ENCODE results near the gene YAF2. TPM values are rescaled to one million over a fixed set of nuclear protein-coding genes. Genes with fewer than 3 reads are reported as not detected.
"Not testable (repeated sequence)": the region's sequence is repeated elsewhere in the genome, so short reads cannot be mapped to it uniquely, and the experiment has no call there.

The YAF2 gene
- total and polyA plus RNA-seq, 7 donors: 8.6 to 52.8 (median 29.6) TPM

DNA sequence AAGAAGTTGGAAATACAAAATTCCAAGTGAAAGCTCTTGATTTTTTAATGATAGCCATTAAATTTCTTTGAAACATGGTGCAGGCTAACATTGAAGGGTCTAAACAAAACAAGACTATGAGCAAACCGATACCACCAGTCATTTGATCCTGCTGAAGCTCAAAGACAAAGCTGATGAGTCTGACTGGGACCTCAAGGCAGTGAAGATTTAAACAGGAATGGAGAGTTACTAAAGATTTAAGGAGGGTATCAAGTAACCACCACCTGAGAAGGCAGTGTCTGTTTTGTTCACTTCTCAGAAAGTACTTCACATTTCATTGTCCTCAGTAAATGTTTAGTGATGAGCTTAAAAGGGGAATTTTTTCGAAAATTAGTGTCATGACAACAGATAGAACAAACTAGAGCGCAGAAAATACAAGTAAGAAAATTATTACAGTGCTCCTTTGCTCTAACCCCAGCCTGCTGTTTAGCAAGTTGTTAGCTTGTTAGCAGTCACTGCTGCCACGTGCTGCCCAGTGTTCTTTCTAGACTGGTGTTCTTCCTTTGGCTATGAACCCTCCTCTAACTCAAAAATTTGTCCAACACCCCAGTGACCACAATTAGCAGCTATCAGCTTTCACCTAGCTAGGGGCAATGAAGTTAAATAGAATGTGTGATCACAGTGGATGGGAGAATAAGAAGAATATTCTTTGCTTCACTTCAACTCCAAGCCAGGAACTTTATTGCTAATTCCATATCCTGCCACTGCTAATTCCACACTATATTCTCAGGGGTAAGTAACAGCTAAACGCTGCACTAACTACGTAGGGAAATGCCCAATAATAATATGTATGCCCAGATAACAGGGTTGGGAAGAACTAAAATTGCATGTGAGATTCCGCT, 41.1 kb downstream of the YAF2 start:
- no peak overlapping the region for H3K4me3 ChIP-seq
- H3K27ac ChIP-seq: no peak overlapping the region
- H3K4me1 ChIP-seq: no peaks in the 10 kb centered on the region
- H3K9me3 ChIP-seq: no peaks in the 10 kb centered on the region
- WGBS, 2 donors: 94 to 95% methylated on average over 7 of the region's 7 CpGs
- H3K27me3 ChIP-seq: no peaks in the 10 kb centered on the region
- TF ChIP-seq EP300 (IDR thresholded peaks at IDR 0.05): no peak
- TF ChIP-seq, protein P1, sequence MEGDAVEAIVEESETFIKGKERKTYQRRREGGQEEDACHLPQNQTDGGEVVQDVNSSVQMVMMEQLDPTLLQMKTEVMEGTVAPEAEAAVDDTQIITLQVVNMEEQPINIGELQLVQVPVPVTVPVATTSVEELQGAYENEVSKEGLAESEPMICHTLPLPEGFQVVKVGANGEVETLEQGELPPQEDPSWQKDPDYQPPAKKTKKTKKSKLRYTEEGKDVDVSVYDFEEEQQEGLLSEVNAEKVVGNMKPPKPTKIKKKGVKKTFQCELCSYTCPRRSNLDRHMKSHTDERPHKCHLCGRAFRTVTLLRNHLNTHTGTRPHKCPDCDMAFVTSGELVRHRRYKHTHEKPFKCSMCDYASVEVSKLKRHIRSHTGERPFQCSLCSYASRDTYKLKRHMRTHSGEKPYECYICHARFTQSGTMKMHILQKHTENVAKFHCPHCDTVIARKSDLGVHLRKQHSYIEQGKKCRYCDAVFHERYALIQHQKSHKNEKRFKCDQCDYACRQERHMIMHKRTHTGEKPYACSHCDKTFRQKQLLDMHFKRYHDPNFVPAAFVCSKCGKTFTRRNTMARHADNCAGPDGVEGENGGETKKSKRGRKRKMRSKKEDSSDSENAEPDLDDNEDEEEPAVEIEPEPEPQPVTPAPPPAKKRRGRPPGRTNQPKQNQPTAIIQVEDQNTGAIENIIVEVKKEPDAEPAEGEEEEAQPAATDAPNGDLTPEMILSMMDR (IDR thresholded peaks at IDR 0.05): no peak
- no peak for TF ChIP-seq POLR2AphosphoS5 (IDR thresholded peaks at IDR 0.05)
- no peak for TF ChIP-seq POLR2A (IDR thresholded peaks at IDR 0.05)
- intact Hi-C loops (cut with DNase I): no loop called here
- peaks cover 0 to 35% (median 0%) of the 10 kb centered on the region in 4 donors for H3K36me3 ChIP-seq
- no peak for DNase-seq

DNA sequence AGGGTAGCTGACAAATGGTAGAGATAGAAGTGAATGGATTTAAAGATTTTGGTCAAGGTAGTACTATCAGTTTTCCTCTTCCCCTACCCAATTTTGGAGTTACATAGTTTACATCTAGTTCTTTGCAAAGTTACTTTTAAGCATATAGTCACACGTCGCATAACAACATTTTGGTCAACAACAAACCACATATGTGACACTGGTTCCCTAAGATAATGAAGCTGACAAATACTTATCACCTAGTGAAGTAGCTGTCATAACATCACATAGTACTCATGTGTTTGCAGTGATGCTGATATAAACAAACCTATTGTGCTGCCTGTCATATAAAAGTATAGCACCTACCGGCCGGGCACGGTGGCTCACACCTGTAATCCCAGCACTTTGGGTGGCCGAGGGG, 45.4 kb downstream of the YAF2 start:
- H3K36me3 ChIP-seq: peaks cover 0 to 22% (median 0%) of the 10 kb centered on the region in 4 donors
- H3K27ac ChIP-seq: no peak overlapping the region
- H3K4me1 ChIP-seq: no peaks in the 10 kb centered on the region
- WGBS, 2 donors: 93 to 95% methylated on average over 6 of the region's 6 CpGs
- H3K4me3 ChIP-seq: no peak overlapping the region
- DNase-seq: no peak
- no peaks in the 10 kb centered on the region for H3K9me3 ChIP-seq
- intact Hi-C loops (cut with DNase I): no loop called here
- TF ChIP-seq POLR2AphosphoS5 (IDR thresholded peaks at IDR 0.05) (no peak), POLR2A (IDR thresholded peaks at IDR 0.05) (no peak), EP300 (IDR thresholded peaks at IDR 0.05) (no peak)
- TF ChIP-seq, protein P1 (IDR thresholded peaks at IDR 0.05): no peak
- H3K27me3 ChIP-seq: no peaks in the 10 kb centered on the region

DNA sequence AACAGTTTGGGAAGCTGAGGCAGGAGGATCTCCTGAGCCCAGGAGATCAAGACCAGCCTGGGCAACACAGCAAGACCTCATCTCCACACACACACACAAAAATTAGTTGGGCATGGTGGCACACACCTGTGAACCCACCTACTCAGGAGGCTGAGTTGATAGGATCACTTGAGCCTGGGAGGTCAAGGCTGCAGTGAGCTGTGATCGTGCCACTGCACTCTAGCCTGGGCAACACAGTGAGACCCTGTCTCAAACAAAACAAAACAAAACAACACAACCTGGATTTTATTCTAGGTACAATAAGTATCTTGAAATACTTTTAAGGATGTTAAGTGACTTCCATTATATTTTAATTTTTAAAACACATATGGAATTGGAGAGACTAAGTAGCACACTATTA, 45.8 kb downstream of the YAF2 start:
- DNase-seq: no peak
- Histone ChIP-seq H3K9me3 (no peaks in the 10 kb centered on the region), H3K4me3 (no peak overlapping the region), H3K27ac (no peak overlapping the region), H3K27me3 (no peaks in the 10 kb centered on the region), H3K36me3 (peaks cover 0 to 18% (median 0%) of the 10 kb centered on the region in 4 donors), H3K4me1 (no peaks in the 10 kb centered on the region)
- intact Hi-C loops (cut with DNase I): no loop called here
- WGBS, 2 donors: 100% methylated on average over 1 of the region's 1 CpG
- TF ChIP-seq, protein P1 (IDR thresholded peaks at IDR 0.05): no peak
- no peak for TF ChIP-seq POLR2A (IDR thresholded peaks at IDR 0.05)
- TF ChIP-seq POLR2AphosphoS5 (IDR thresholded peaks at IDR 0.05): no peak
- no peak for TF ChIP-seq EP300 (IDR thresholded peaks at IDR 0.05)

- peaks cover 0 to 11% (median 0%) of the 10 kb centered on the region in 4 donors for H3K36me3 ChIP-seq
- no peaks in the 10 kb centered on the region for H3K27me3 ChIP-seq
- DNase-seq: no peak
- no peak for TF ChIP-seq POLR2A (IDR thresholded peaks at IDR 0.05)
- no peak for TF ChIP-seq POLR2AphosphoS5 (IDR thresholded peaks at IDR 0.05)
- no peaks in the 10 kb centered on the region for H3K4me1 ChIP-seq
- no peak overlapping the region for H3K27ac ChIP-seq
- intact Hi-C loops (cut with DNase I): no loop called here
- H3K9me3 ChIP-seq: no peaks in the 10 kb centered on the region
- no peak overlapping the region for H3K4me3 ChIP-seq
Observed at GRCh38 chr12:42190376-42190775, 47.7 kb downstream of the YAF2 start.

- intact Hi-C loops (cut with DNase I); H3K4me1 ChIP-seq; DNase-seq; H3K9me3 ChIP-seq; H3K27me3 ChIP-seq; H3K27ac ChIP-seq; H3K4me3 ChIP-seq: not testable (repeated sequence)
- H3K36me3 ChIP-seq: peaks cover 0 to 11% (median 0%) of the 10 kb centered on the region in 4 donors
- WGBS, 2 donors: 93 to 98% methylated on average over 3 of the region's 3 CpGs
Observed at GRCh38 chr12:42188275-42188674, 49.8 kb downstream of the YAF2 start.
